Fibroblast of lung (primary cell): Measurements from ENCODE around the gene GAL3ST2. TPM values are rescaled to one million over a fixed set of nuclear protein-coding genes. Genes with fewer than 3 reads are reported as not detected.

Experiments
- DNase-seq, 2 donors: peaks; one replicate each; pipeline versions ENCODE4 v3.0.0 to v3.0.0-alpha.2; 2010; ENCODE audit warnings: low read depth in 2 of 2
- H2AFZ ChIP-seq: 2 replicates; pipeline ENCODE4 v1.5.1; 2012; ENCODE audit warnings: low read length, control low read depth, inconsistent platforms
- H3K27ac ChIP-seq: 2 replicates; pipeline ENCODE4 v1.5.1; 2011; ENCODE audit warnings: low read length, control low read depth; ENCODE audit not compliant: insufficient read depth
- H3K27me3 ChIP-seq: 2 replicates; pipeline ENCODE4 v1.5.1; 2011; ENCODE audit warnings: mild to moderate bottlenecking, low read length; ENCODE audit not compliant: control insufficient read depth, insufficient read depth
- H3K36me3 ChIP-seq: 2 replicates; pipeline ENCODE4 v1.5.1; 2011; ENCODE audit warnings: low read length; ENCODE audit not compliant: control insufficient read depth, insufficient read depth
- H3K4me1 ChIP-seq: 2 replicates; pipeline ENCODE4 v1.5.1; 2011; ENCODE audit warnings: low read length; ENCODE audit not compliant: control insufficient read depth, insufficient read depth; ENCODE audit errors: extremely low read depth
- H3K4me2 ChIP-seq: 2 replicates; pipeline ENCODE4 v1.5.1; 2011; ENCODE audit warnings: low read length, control low read depth; ENCODE audit not compliant: insufficient read depth; ENCODE audit errors: extremely low read depth
- H3K4me3 ChIP-seq, 4 experiments: fragments of 200-600 bp in 1 of 4; sonication (generic) in 1 of 4; replicated peaks in 1 of 4; 2 replicates each; pipeline ENCODE4 v1.5.1; 2011 to 2016; ENCODE audit warnings: low read length in 4 of 4, low read depth in 3 of 4, mild to moderate bottlenecking in 3 of 4, control low read depth in 2 of 4, inconsistent platforms in 1 of 4, mixed read lengths in 1 of 4; ENCODE audit not compliant: insufficient read depth in 1 of 4; ENCODE audit errors: control extremely low read depth in 1 of 4
- H3K79me2 ChIP-seq: 2 replicates; pipeline ENCODE4 v1.5.1; 2012; ENCODE audit warnings: mild to moderate bottlenecking, low read length, inconsistent platforms; ENCODE audit not compliant: control insufficient read depth, insufficient read depth
- H3K9ac ChIP-seq: 2 replicates; pipeline ENCODE4 v1.5.1; 2011; ENCODE audit warnings: mild to moderate bottlenecking, low read length, control low read depth; ENCODE audit not compliant: insufficient read depth
- H3K9me3 ChIP-seq: 2 replicates; pipeline ENCODE4 v1.5.1; 2012; ENCODE audit warnings: low read depth, low read length; ENCODE audit not compliant: control insufficient read depth, insufficient read depth
- H4K20me1 ChIP-seq: 2 replicates; pipeline ENCODE4 v1.5.1; 2011; ENCODE audit warnings: low read length; ENCODE audit not compliant: control insufficient read depth, insufficient read depth; ENCODE audit errors: extremely low read depth
- EZH2 ChIP-seq: IDR thresholded peaks from 2 replicates; pipeline ENCODE4 v1.5.1; 2012; ENCODE audit warnings: low read length, control low read depth, mild to moderate bottlenecking; ENCODE audit errors: missing control alignments
- polyA plus RNA-seq, 2 donors: library from polyadenylated mRNA; depleted of rRNA in 1 of 2; stranded (reverse) in 1 of 2; unstranded in 1 of 2; fragments of >200 nt; gene quantifications; 2 replicates each; pipeline ENCODE4 v1.2.1, GENCODE V29; 2011 to 2012; ENCODE audit warnings: missing spikeins in 1 of 2
- total RNA-seq: library from RNA; depleted of rRNA; stranded (reverse); fragments of >200 nt; gene quantifications from 2 replicates; pipeline ENCODE4 v1.2.1, GENCODE V29; 2014
- TF ChIP-seq, protein P1 (sequence below), 2 donors: IDR thresholded peaks in 1 of 2; conservative IDR thresholded peaks in 1 of 2; 1 replicate in 1 of 2; 2 replicates in 1 of 2; pipeline ENCODE4 v1.5.1; 2011 to 2012; ENCODE audit warnings: low read length in 2 of 2, control low read depth in 1 of 2, inconsistent platforms in 1 of 2, low read depth in 1 of 2, mild to moderate bottlenecking in 1 of 2

The GAL3ST2 gene
- total and polyA plus RNA-seq, 2 donors (not counting 1 experiment from before 2014, with no cell fraction given), result 0.17 TPM; not detected in 1

DNA sequence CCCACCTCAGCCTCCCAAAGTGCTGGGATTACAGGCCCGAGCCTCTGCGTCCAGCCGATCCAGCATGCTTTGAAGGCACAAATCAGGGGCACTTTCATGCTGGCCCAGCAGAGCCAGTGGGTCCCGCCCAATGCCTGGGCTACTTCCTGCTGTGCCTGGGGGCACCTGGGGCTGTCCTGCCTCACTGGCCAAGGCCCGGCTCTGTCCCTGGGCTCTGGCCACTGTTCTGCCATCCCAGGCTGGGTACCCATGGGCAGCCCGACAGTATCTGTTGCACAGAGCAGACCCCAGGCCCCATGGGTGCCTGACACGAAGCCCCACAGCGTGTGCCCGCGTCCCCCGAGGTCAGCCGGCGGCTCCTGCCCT, 6.8 kb upstream of the GAL3ST2 start:
- Histone ChIP-seq H3K79me2 (no peaks in the 10 kb centered on the region), H3K27me3 (no peaks in the 10 kb centered on the region), H3K9me3 (no peaks in the 10 kb centered on the region), H4K20me1 (no peaks in the 10 kb centered on the region), H3K27ac (no peak overlapping the region), H2AFZ (no peak overlapping the region), H3K9ac (no peak overlapping the region), H3K36me3 (no peaks in the 10 kb centered on the region), H3K4me3 (no peak overlapping the region), H3K4me1 (peaks cover 2% of the 10 kb centered on the region), H3K4me2 (no peak overlapping the region)
- DNase-seq, result no peak
- TF ChIP-seq, protein P1, sequence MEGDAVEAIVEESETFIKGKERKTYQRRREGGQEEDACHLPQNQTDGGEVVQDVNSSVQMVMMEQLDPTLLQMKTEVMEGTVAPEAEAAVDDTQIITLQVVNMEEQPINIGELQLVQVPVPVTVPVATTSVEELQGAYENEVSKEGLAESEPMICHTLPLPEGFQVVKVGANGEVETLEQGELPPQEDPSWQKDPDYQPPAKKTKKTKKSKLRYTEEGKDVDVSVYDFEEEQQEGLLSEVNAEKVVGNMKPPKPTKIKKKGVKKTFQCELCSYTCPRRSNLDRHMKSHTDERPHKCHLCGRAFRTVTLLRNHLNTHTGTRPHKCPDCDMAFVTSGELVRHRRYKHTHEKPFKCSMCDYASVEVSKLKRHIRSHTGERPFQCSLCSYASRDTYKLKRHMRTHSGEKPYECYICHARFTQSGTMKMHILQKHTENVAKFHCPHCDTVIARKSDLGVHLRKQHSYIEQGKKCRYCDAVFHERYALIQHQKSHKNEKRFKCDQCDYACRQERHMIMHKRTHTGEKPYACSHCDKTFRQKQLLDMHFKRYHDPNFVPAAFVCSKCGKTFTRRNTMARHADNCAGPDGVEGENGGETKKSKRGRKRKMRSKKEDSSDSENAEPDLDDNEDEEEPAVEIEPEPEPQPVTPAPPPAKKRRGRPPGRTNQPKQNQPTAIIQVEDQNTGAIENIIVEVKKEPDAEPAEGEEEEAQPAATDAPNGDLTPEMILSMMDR (conservative IDR thresholded peaks at IDR 0.05 in 1 of 2, IDR thresholded peaks at IDR 0.05 in 1 of 2; ENCODE audit: low read depth in 1 of 2, low read length in 2 of 2), result no peak
- no peak for TF ChIP-seq EZH2

DNA sequence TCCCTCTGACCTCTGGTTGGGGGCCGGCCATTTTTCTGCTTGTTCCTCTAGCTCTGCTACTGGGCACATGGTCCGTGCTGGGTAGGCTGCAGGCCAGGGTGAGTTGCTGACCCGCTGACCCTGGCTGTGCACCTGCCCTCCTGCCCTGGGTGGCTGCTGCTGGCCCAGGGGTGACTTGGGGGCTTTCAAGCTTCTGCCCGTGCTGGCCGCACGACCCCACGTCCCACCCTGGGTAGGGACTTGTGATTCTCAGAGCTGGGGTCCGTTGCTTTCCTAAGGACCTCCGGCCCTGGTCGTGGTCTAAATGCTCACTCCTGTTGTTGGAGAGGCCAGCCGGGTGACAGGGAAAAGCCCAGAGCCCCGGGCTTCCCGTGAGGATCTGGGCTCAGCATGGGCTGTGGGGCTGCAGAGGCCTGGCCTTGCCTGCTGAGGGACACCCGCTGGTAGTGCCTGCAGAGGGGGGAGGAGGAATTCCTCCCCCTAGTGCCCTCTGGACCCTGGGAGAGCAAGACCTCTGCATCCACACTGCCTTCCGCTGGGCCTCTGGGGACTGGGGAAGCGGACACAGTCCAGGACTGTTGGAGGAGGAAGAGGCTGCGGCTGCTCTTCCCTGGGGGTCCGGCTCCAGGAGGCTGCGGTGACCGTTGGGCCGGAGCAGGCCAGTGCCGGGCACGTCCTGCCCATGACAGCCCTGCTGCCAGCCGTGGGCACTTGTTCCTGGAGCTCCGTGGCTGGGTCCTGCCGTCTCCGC, 6.3 kb upstream of the GAL3ST2 start:
- H3K4me1 ChIP-seq, result peaks cover 6% of the 10 kb centered on the region
- no peak overlapping the region for H3K4me3 ChIP-seq
- H2AFZ ChIP-seq, result no peak overlapping the region
- no peak overlapping the region for H3K4me2 ChIP-seq
- H3K9ac ChIP-seq, result no peak overlapping the region
- no peak overlapping the region for H3K27ac ChIP-seq
- no peaks in the 10 kb centered on the region for H3K36me3 ChIP-seq
- H3K27me3 ChIP-seq, result no peaks in the 10 kb centered on the region
- DNase-seq, result no peak
- no peak for TF ChIP-seq EZH2
- TF ChIP-seq, protein P1 (conservative IDR thresholded peaks at IDR 0.05 in 1 of 2, IDR thresholded peaks at IDR 0.05 in 1 of 2; ENCODE audit: low read depth in 1 of 2, low read length in 2 of 2), result no peak
- no peaks in the 10 kb centered on the region for H3K79me2 ChIP-seq
- no peaks in the 10 kb centered on the region for H4K20me1 ChIP-seq
- H3K9me3 ChIP-seq, result no peaks in the 10 kb centered on the region

DNA sequence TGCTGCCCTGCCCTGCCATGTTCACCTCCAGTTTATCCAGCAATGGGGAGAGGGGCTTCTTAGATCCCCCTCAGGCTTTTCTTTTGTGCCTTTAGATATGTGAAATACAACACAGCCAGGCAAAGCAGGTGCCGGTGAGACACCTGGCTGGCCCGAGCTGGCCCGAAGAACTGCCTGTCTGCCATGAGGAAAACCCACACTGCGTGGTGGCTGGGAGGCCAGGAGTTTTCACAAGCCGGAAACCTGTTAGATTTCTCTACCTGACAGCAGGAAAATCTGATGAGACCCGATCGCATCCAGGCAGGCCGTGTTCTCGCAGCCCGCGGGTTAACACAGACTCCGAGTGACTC, 5.7 kb upstream of the GAL3ST2 start:
- DNase-seq, result no peak
- Histone ChIP-seq H3K4me3 (no peak overlapping the region), H3K36me3 (no peaks in the 10 kb centered on the region), H3K27ac (no peak overlapping the region), H3K9me3 (no peaks in the 10 kb centered on the region), H3K9ac (no peak overlapping the region), H4K20me1 (no peaks in the 10 kb centered on the region), H3K79me2 (no peaks in the 10 kb centered on the region), H3K27me3 (no peaks in the 10 kb centered on the region), H3K4me2 (no peak overlapping the region), H2AFZ (no peak overlapping the region), H3K4me1 (peaks cover 6% of the 10 kb centered on the region)
- no peak for TF ChIP-seq EZH2
- TF ChIP-seq, protein P1 (conservative IDR thresholded peaks at IDR 0.05 in 1 of 2, IDR thresholded peaks at IDR 0.05 in 1 of 2; ENCODE audit: low read depth in 1 of 2, low read length in 2 of 2), result no peak
